GM12878 (cell line): ENCODE data around the gene SMARCB1. TPM values are rescaled to one million over a fixed set of nuclear protein-coding genes. Genes with fewer than 3 reads are reported as not detected.

Experiments used
- ATAC-seq: fragments of 200-7000 bp; cut with Tn5 transposase; 3 replicates; pipeline ENCODE4 v1.9.1; 2020; ENCODE audit warnings: mild to moderate bottlenecking, moderate library complexity
- BruUV-seq: library from RNA; stranded (reverse); fragments of 400-500 nt; replicated peaks from 2 replicates; lab custom pipeline; 2021; lab: Mats Ljungman, UMichigan
- CTCF ChIA-PET: fragments of 300-600 bp; sonication (Branson Sonifier 250); formaldehyde crosslinking; extraction: SDS; loops from one replicate; lab custom pipeline; 2021; ENCODE audit warnings: inconsistent platforms; lab: Yijun Ruan, JAX
- POLR2A ChIA-PET: fragments of 350-600 bp; formaldehyde crosslinking; extraction: SDS; loops from one replicate; lab custom pipeline; 2021; ENCODE audit warnings: inconsistent platforms; lab: Charles Lee
- RAD21 ChIA-PET: fragments of 300-600 bp; sonication (Branson Sonifier 250); formaldehyde crosslinking; loops from one replicate; lab custom pipeline; 2023; ENCODE audit warnings: antibody characterized with exemption; ENCODE audit not compliant: unreplicated experiment; lab: Charles Lee
- SMC1A ChIA-PET: fragments of 300-600 bp; sonication (Branson Sonifier 250); formaldehyde crosslinking; loops from one replicate; lab custom pipeline; 2023; ENCODE audit not compliant: unreplicated experiment, uncharacterized antibody; lab: Charles Lee
- DNase-seq: peaks from one replicate; pipeline ENCODE4 v3.0.0-alpha.2; 2011; ENCODE audit warnings: low read depth, low spot score
- FAIRE-seq: peaks from 3 replicates; lab custom pipeline; 2011; peaks lifted over from hg19 to GRCh38; lab: Jason Lieb, UNC
- H2AFZ ChIP-seq: 2 replicates; pipeline ENCODE4 v1.6.0; 2011; ENCODE audit warnings: low read depth, low read length, control low read depth; ENCODE audit not compliant: control insufficient read depth
- H3K27ac ChIP-seq: 2 replicates; pipeline ENCODE4 v1.5.1; 2011; ENCODE audit warnings: control low read depth; ENCODE audit not compliant: control insufficient read depth, insufficient read depth
- H3K27me3 ChIP-seq, 2 experiments: replicated peaks in 1 of 2; 2 replicates each; pipeline versions ENCODE4 v1.6.0 to v1.6.1; 2011; ENCODE audit warnings: low read length in 1 of 2; ENCODE audit not compliant: control insufficient read depth in 2 of 2, insufficient read depth in 2 of 2
- H3K36me3 ChIP-seq, 2 experiments: 2 replicates each; pipeline ENCODE4 v1.5.1; 2011; ENCODE audit warnings: low read length in 1 of 2; ENCODE audit not compliant: control insufficient read depth in 2 of 2, insufficient read depth in 2 of 2
- H3K4me1 ChIP-seq: 2 replicates; pipeline ENCODE4 v1.6.1; 2011; ENCODE audit warnings: mild to moderate bottlenecking, low read length, moderate library complexity, mixed read lengths; ENCODE audit not compliant: control insufficient read depth, insufficient read depth
- H3K4me2 ChIP-seq: 2 replicates; pipeline ENCODE4 v1.6.0; 2011; ENCODE audit warnings: control low read depth; ENCODE audit not compliant: control insufficient read depth, insufficient read depth
- H3K4me3 ChIP-seq: fragments of 200-600 bp; sonication (generic); 2 replicates; pipeline ENCODE4 v1.5.1; 2016
- H3K79me2 ChIP-seq: 2 replicates; pipeline ENCODE4 v1.6.0; 2011; ENCODE audit warnings: low read length; ENCODE audit not compliant: control insufficient read depth, insufficient read depth
- H3K9ac ChIP-seq: 2 replicates; pipeline ENCODE4 v1.8.0; 2011; ENCODE audit warnings: low read length, control low read depth, mixed read lengths; ENCODE audit not compliant: control insufficient read depth, insufficient read depth
- H3K9me3 ChIP-seq: replicated peaks from 3 replicates; pipeline ENCODE4 v1.5.1; 2011; ENCODE audit warnings: mild to moderate bottlenecking, low read length; ENCODE audit not compliant: control insufficient read depth, insufficient read depth
- H4K20me1 ChIP-seq: 2 replicates; pipeline ENCODE4 v1.6.0; 2011; ENCODE audit not compliant: control insufficient read depth, insufficient read depth
- ETV6 ChIP-seq, 2 experiments: fragments of 450-650 bp in 1 of 2; IDR thresholded peaks in 1 of 2; conservative IDR thresholded peaks in 1 of 2; 2 replicates each; pipeline ENCODE4 v1.6.1; 2014; ENCODE audit warnings: antibody characterized with exemption in 1 of 2, borderline replicate concordance in 1 of 2, low read depth in 1 of 2, mild to moderate bottlenecking in 1 of 2, moderate library complexity in 1 of 2
- RELA ChIP-seq: fragments of 450-650 bp; IDR thresholded peaks from 2 replicates; pipeline ENCODE4 v1.8.0; 2014; ENCODE audit warnings: borderline replicate concordance; ENCODE audit not compliant: partially characterized antibody
- SUZ12 ChIP-seq: fragments of 200-600 bp; sonication (generic); IDR thresholded peaks from one replicate; pipeline ENCODE4 v1.6.1; 2018; ENCODE audit warnings: antibody characterized with exemption, mild to moderate bottlenecking; ENCODE audit not compliant: unreplicated experiment
- TAF1 ChIP-seq: IDR thresholded peaks from 2 replicates; pipeline ENCODE4 v1.6.1; 2011; ENCODE audit warnings: mild to moderate bottlenecking, low read depth, low read length, borderline replicate concordance
- WGBS: methylation state at CpG from one replicate; pipeline ENCODE4 v1.1.6; 2016; ENCODE audit warnings: low lambda C conversion rate; ENCODE audit not compliant: insufficient replicate concordance, insufficient coverage; ENCODE audit errors: missing lambda C conversion rate; 5-methylcytosine and 5-hydroxymethylcytosine counted together
- in situ Hi-C: fragments of 300-500 bp; cut with MboI; formaldehyde crosslinking; loops from 9 replicates; pipeline ENCODE4 v1.14.3; 2018; ENCODE audit warnings: mixed read lengths
- intact Hi-C: fragments of 100-400 bp; cut with micrococcal nuclease; formaldehyde crosslinking; loops from one replicate; pipeline ENCODE4 v1.14.2; 2022; ENCODE audit not compliant: unreplicated experiment
- polyA plus RNA-seq, 11 experiments: library from polyadenylated mRNA; depleted of rRNA in 4 of 11; unstranded in 6 of 11; stranded (reverse) in 5 of 11; fragments of >200 nt; fragmentation: Nextera tagmentation in 4 of 11; fragmentation: Illumina TruSeq in 1 of 11; extraction: Ambion mirVana in 4 of 11; extraction: Trizol in 1 of 11; gene quantifications; 1 replicate in 1 of 11; 2 replicates in 10 of 11; pipeline versions ENCODE4 v1.2.1 to v1.2.3, GENCODE V29; 2011 to 2016; ENCODE audit warnings: inconsistent platforms in 2 of 11, missing spikeins in 2 of 11, low read depth in 1 of 11
- total RNA-seq, 4 experiments: library from RNA; depleted of rRNA in 3 of 4; stranded (reverse); fragments of >200 nt in 3 of 4; fragmentation: Illumina TruSeq in 1 of 4; extraction: Trizol in 1 of 4; gene quantifications; 2 replicates each; pipeline versions ENCODE4 v1.2.1 to v1.2.3, GENCODE V29; 2013 to 2021
- TF ChIP-seq, protein P1 (sequence below): IDR thresholded peaks from 2 replicates; pipeline ENCODE4 v1.6.1; 2012; ENCODE audit warnings: low read depth, low read length, improper control_type of control experiment
- TF ChIP-seq, protein P2 (sequence below): fragments of 450-650 bp; IDR thresholded peaks from 2 replicates; pipeline ENCODE4 v1.6.1; 2016; ENCODE audit warnings: mild to moderate bottlenecking
- TF ChIP-seq, protein P3 (sequence below): fragments of 450-650 bp; IDR thresholded peaks from 2 replicates; pipeline ENCODE4 v1.6.1; 2018; ENCODE audit warnings: borderline replicate concordance, mild to moderate bottlenecking; ENCODE audit not compliant: partially characterized antibody
- TF ChIP-seq, protein P4 (sequence below): fragments of 450-650 bp; formaldehyde crosslinking; IDR thresholded peaks from 2 replicates; pipeline ENCODE4 v1.4.0; 2022; ENCODE audit warnings: mild to moderate bottlenecking, moderate library complexity
- TF ChIP-seq, protein P5 (sequence below): fragments of 450-650 bp; conservative IDR thresholded peaks from 2 replicates; pipeline ENCODE4 v1.6.1; 2017; ENCODE audit warnings: mild to moderate bottlenecking, moderate library complexity

Gene SMARCB1
- total and polyA plus RNA-seq, 10 of the 15 experiments (the other 5 are each of a cell fraction or from before 2014, with no cell fraction given), result 9.1 to 215 (median 183) TPM

DNA sequence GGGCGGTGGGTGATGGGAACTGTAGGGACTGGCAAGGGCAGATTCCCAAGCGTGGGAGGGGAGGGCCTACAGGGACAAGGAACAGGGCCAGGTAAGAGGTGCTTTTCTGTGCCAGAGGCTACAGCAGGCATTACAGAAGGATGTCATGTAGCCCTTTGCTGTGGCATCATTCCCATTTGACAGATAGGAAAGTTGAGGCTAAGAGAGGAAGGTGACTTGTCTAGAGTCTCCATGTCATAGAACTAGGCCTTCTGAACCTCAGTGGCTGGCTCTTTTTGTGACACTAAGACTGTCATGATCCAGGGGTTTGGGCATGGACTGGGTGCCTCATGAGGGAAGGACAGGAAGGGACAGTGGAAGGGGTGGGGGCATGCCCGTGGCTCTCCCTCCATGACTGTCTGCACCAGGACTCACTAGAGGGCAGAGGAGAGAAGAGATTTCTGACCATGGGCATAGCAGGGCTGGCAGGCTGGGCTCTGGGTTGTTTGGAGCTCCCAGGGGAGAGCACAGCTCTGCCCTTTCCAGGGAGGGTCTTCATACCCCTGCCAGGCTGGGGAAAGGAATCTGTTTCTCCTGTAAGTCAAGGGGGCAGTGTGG lies 10.9 kb upstream of the SMARCB1 start:
- H3K9me3 ChIP-seq, result no peaks in the 10 kb centered on the region
- 31% methylated on average over 3 of the region's 3 CpGs for WGBS
- H3K79me2 ChIP-seq, result no peaks in the 10 kb centered on the region
- ChIA-PET RAD21 (interaction anchor here (0.6 to 2.9 kb wide), 4 partner anchors 68 to 76 kb away, joined by 3 to 11 read pairs (median 6); no protein-coding TSS in a partner anchor), CTCF (interaction anchor here (0.7 to 2.7 kb wide), 6 partner anchors 50 to 184 kb away, joined by 3 to 14 read pairs (median 5); partner anchors contain the start of gene SLC2A11), POLR2A (interaction anchor here (0.7 to 1.6 kb wide), 4 partner anchors 56 to 733 kb away, joined by 3 to 4 read pairs (median 4); no protein-coding TSS in a partner anchor), SMC1A (interaction anchor here (0.8 to 1.9 kb wide), 2 partner anchors 69 to 70 kb away, joined by 3 to 4 read pairs; no protein-coding TSS in a partner anchor)
- in situ Hi-C loops, result no loop called here
- no peaks in the 10 kb centered on the region for H3K36me3 ChIP-seq
- peak; percentile 26; the same call in 2 of the 3 replicates for ATAC-seq
- no peak overlapping the region for H2AFZ ChIP-seq
- DNase-seq, result no peak
- no peak for FAIRE-seq
- no peak overlapping the region for H3K9ac ChIP-seq
- H4K20me1 ChIP-seq, result no peaks in the 10 kb centered on the region
- no peak overlapping the region for H3K4me3 ChIP-seq
- TF ChIP-seq, protein P1, sequence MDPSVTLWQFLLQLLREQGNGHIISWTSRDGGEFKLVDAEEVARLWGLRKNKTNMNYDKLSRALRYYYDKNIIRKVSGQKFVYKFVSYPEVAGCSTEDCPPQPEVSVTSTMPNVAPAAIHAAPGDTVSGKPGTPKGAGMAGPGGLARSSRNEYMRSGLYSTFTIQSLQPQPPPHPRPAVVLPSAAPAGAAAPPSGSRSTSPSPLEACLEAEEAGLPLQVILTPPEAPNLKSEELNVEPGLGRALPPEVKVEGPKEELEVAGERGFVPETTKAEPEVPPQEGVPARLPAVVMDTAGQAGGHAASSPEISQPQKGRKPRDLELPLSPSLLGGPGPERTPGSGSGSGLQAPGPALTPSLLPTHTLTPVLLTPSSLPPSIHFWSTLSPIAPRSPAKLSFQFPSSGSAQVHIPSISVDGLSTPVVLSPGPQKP, result no peak
- no peak for TF ChIP-seq ETV6 (conservative IDR thresholded peaks at IDR 0.05 in 1 of 2, IDR thresholded peaks at IDR 0.05 in 1 of 2; ENCODE audit: borderline replicate concordance in 1 of 2, low read depth in 1 of 2)
- TF ChIP-seq, protein P2, sequence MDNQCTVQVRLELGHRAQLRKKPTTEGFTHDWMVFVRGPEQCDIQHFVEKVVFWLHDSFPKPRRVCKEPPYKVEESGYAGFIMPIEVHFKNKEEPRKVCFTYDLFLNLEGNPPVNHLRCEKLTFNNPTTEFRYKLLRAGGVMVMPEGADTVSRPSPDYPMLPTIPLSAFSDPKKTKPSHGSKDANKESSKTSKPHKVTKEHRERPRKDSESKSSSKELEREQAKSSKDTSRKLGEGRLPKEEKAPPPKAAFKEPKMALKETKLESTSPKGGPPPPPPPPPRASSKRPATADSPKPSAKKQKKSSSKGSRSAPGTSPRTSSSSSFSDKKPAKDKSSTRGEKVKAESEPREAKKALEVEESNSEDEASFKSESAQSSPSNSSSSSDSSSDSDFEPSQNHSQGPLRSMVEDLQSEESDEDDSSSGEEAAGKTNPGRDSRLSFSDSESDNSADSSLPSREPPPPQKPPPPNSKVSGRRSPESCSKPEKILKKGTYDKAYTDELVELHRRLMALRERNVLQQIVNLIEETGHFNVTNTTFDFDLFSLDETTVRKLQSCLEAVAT, result no peak
- TF ChIP-seq, protein P3, sequence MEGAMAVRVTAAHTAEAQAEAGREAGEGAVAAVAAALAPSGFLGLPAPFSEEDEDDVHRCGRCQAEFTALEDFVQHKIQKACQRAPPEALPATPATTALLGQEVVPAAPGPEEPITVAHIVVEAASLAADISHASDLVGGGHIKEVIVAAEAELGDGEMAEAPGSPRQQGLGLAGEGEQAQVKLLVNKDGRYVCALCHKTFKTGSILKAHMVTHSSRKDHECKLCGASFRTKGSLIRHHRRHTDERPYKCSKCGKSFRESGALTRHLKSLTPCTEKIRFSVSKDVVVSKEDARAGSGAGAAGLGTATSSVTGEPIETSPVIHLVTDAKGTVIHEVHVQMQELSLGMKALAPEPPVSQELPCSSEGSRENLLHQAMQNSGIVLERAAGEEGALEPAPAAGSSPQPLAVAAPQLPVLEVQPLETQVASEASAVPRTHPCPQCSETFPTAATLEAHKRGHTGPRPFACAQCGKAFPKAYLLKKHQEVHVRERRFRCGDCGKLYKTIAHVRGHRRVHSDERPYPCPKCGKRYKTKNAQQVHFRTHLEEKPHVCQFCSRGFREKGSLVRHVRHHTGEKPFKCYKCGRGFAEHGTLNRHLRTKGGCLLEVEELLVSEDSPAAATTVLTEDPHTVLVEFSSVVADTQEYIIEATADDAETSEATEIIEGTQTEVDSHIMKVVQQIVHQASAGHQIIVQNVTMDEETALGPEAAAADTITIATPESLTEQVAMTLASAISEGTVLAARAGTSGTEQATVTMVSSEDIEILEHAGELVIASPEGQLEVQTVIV, result no peak
- TF ChIP-seq, protein P4, sequence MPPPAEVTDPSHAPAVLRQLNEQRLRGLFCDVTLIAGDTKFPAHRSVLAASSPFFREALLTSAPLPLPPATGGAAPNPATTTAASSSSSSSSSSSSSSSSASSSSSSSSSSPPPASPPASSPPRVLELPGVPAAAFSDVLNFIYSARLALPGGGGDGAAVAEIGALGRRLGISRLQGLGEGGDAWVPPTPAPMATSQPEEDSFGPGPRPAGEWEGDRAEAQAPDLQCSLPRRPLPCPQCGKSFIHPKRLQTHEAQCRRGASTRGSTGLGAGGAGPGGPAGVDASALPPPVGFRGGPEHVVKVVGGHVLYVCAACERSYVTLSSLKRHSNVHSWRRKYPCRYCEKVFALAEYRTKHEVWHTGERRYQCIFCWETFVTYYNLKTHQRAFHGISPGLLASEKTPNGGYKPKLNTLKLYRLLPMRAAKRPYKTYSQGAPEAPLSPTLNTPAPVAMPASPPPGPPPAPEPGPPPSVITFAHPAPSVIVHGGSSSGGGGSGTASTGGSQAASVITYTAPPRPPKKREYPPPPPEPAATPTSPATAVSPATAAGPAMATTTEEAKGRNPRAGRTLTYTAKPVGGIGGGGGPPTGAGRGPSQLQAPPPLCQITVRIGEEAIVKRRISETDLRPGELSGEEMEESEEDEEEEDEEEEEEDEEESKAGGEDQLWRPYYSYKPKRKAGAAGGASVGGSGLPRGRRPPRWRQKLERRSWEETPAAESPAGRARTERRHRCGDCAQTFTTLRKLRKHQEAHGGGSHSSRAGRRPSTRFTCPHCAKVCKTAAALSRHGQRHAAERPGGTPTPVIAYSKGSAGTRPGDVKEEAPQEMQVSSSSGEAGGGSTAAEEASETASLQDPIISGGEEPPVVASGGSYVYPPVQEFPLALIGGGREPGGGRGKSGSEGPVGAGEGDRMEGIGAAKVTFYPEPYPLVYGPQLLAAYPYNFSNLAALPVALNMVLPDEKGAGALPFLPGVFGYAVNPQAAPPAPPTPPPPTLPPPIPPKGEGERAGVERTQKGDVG, result no peak
- TF ChIP-seq RELA, result no peak
- no peak for TF ChIP-seq TAF1
- TF ChIP-seq, protein P5, sequence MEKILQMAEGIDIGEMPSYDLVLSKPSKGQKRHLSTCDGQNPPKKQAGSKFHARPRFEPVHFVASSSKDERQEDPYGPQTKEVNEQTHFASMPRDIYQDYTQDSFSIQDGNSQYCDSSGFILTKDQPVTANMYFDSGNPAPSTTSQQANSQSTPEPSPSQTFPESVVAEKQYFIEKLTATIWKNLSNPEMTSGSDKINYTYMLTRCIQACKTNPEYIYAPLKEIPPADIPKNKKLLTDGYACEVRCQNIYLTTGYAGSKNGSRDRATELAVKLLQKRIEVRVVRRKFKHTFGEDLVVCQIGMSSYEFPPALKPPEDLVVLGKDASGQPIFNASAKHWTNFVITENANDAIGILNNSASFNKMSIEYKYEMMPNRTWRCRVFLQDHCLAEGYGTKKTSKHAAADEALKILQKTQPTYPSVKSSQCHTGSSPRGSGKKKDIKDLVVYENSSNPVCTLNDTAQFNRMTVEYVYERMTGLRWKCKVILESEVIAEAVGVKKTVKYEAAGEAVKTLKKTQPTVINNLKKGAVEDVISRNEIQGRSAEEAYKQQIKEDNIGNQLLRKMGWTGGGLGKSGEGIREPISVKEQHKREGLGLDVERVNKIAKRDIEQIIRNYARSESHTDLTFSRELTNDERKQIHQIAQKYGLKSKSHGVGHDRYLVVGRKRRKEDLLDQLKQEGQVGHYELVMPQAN, result no peak
- no peak for TF ChIP-seq SUZ12
- peaks cover 8% of the 10 kb centered on the region for H3K4me1 ChIP-seq
- peaks cover 2% of the 10 kb centered on the region in 2 experiments; a peak in 2 of 4 replicates for H3K27me3 ChIP-seq
- no TSS peak for BruUV-seq
- H3K27ac ChIP-seq, result no peak overlapping the region
- intact Hi-C loops, result no loop called here
- H3K4me2 ChIP-seq, result no peak overlapping the region
